Tibial nerve (tissue), 4 donors: ENCODE results near the gene DDB1. TPM values are rescaled to one million over a fixed set of nuclear protein-coding genes. Genes with fewer than 3 reads are reported as not detected.

Experiments
- DNase-seq, 2 donors: peaks; one replicate each; pipeline ENCODE4 v3.0.0-alpha.2; 2019; ENCODE audit warnings: low spot score in 2 of 2
- H3K27ac ChIP-seq, 4 donors: fragments of 200-600 bp; sonication (generic) in 3 of 4; one replicate each; pipeline ENCODE4 v1.5.1; 2017 to 2019; ENCODE audit warnings: mild to moderate bottlenecking in 1 of 4
- H3K27me3 ChIP-seq, 2 donors: fragments of 200-600 bp; sonication (generic) in 1 of 2; one replicate each; pipeline versions ENCODE4 v1.5.1 to v1.6.0; 2017 to 2019
- H3K36me3 ChIP-seq, 3 donors: fragments of 200-600 bp; sonication (generic); one replicate each; pipeline ENCODE4 v1.5.1; 2018 to 2019
- H3K4me1 ChIP-seq, 4 donors: fragments of 200-600 bp; sonication (generic) in 3 of 4; one replicate each; pipeline ENCODE4 v1.5.1; 2017 to 2019
- H3K4me3 ChIP-seq, 4 donors: fragments of 200-600 bp; sonication (generic) in 3 of 4; one replicate each; pipeline ENCODE4 v1.5.1; 2017 to 2019; ENCODE audit warnings: mild to moderate bottlenecking in 1 of 4, moderate library complexity in 1 of 4
- H3K9me3 ChIP-seq, 4 donors: fragments of 200-600 bp; sonication (generic) in 3 of 4; one replicate each; pipeline ENCODE4 v1.5.1; 2017 to 2019
- CTCF ChIP-seq, 5 experiments: fragments of 200-600 bp in 3 of 5; fragments of 450-650 bp in 2 of 5; sonication (generic) in 3 of 5; IDR thresholded peaks; one replicate each; pipeline ENCODE4 v1.5.1; 2016 to 2019; ENCODE audit warnings: antibody characterized with exemption in 5 of 5, mild to moderate bottlenecking in 3 of 5, moderate library complexity in 2 of 5
- EP300 ChIP-seq, 2 donors: sonication (generic); formaldehyde crosslinking; IDR thresholded peaks; one replicate each; pipeline ENCODE4 v1.6.1; 2017; ENCODE audit warnings: antibody characterized with exemption in 2 of 2, mild to moderate bottlenecking in 1 of 2
- POLR2A ChIP-seq, 2 donors: fragments of 450-650 bp; IDR thresholded peaks; one replicate each; pipeline ENCODE4 v1.6.1; 2017; ENCODE audit warnings: antibody characterized with exemption in 2 of 2, mild to moderate bottlenecking in 2 of 2, moderate library complexity in 2 of 2
- WGBS, 2 donors: methylation state at CpG; one replicate each; pipeline ENCODE4 v1.1.5; 2018; 5-methylcytosine and 5-hydroxymethylcytosine counted together
- total RNA-seq, 4 donors: library from RNA; depleted of rRNA; stranded (reverse); fragments of >200 nt; gene quantifications; one replicate each; pipeline ENCODE4 v1.1.0, GENCODE V29; 2016

Gene DDB1
- total RNA-seq, 4 donors from 2014 or later, result 100 to 138 (median 113) TPM

- DNase-seq, result no peak
- TF ChIP-seq POLR2A (IDR thresholded peaks at IDR 0.05) (no peak), EP300 (IDR thresholded peaks at IDR 0.05) (no peak), CTCF (IDR thresholded peaks at IDR 0.05) (no peak)
- H3K4me3 ChIP-seq, result no peak overlapping the region
- WGBS, 2 donors, result 76 to 78% methylated on average over 8 of the region's 8 CpGs
- peaks cover 2 to 72% (median 10%) of the 10 kb centered on the region in 3 donors for H3K36me3 ChIP-seq
- H3K4me1 ChIP-seq, result peaks cover 0 to 27% (median 2%) of the 10 kb centered on the region in 4 donors
- no peaks in the 10 kb centered on the region for H3K9me3 ChIP-seq
- peak overlapping the region in 1 of 4 donors; percentile 6 for H3K27ac ChIP-seq
- no peaks in the 10 kb centered on the region for H3K27me3 ChIP-seq
Observed at GRCh38 chr11:61372659-61373420, 39.9 kb upstream of the DDB1 start.

- H3K36me3 ChIP-seq, result peaks cover 3 to 77% (median 30%) of the 10 kb centered on the region in 3 donors
- no peak for DNase-seq
- H3K4me1 ChIP-seq, result peaks cover 0 to 27% (median 2%) of the 10 kb centered on the region in 4 donors
- no peaks in the 10 kb centered on the region for H3K9me3 ChIP-seq
- WGBS, 2 donors, result 76 to 79% methylated on average over 8 of the region's 8 CpGs
- TF ChIP-seq POLR2A (IDR thresholded peaks at IDR 0.05) (no peak), EP300 (IDR thresholded peaks at IDR 0.05) (no peak), CTCF (IDR thresholded peaks at IDR 0.05) (no peak)
- no peaks in the 10 kb centered on the region for H3K27me3 ChIP-seq
- peak overlapping the region in 1 of 4 donors; percentile 31 for H3K27ac ChIP-seq
- H3K4me3 ChIP-seq, result no peak overlapping the region
Observed at GRCh38 chr11:61370349-61371005, 37.6 kb upstream of the DDB1 start.

GRCh38 chr11:61369372-61370348 is 36.8 kb upstream of the DDB1 start:
- TF ChIP-seq POLR2A (IDR thresholded peaks at IDR 0.05) (no peak), EP300 (IDR thresholded peaks at IDR 0.05) (peak in 1 of 2 donors; percentile 75)
- H3K4me1 ChIP-seq, result peaks cover 0 to 27% (median 2%) of the 10 kb centered on the region in 4 donors
- peak overlapping the region in 2 of 4 donors; percentile 31 to 49 for H3K27ac ChIP-seq
- peak; percentile 42 to 57 for DNase-seq
- H3K4me3 ChIP-seq, result no peak overlapping the region
- H3K27me3 ChIP-seq, result no peaks in the 10 kb centered on the region
- no peaks in the 10 kb centered on the region for H3K9me3 ChIP-seq
- peaks cover 3 to 77% (median 37%) of the 10 kb centered on the region in 3 donors for H3K36me3 ChIP-seq
- 69 to 71% methylated on average over 9 of the region's 9 CpGs for WGBS, 2 donors

GRCh38 chr11:61368646-61369045 is 35.7 kb upstream of the DDB1 start:
- Histone ChIP-seq H3K4me3 (no peak overlapping the region), H3K4me1 (peaks cover 0 to 31% (median 2%) of the 10 kb centered on the region in 4 donors), H3K27ac (peak overlapping the region in 1 of 4 donors; percentile 31), H3K27me3 (no peaks in the 10 kb centered on the region), H3K9me3 (no peaks in the 10 kb centered on the region), H3K36me3 (peaks cover 3 to 79% (median 43%) of the 10 kb centered on the region in 3 donors)
- no peak for DNase-seq
- 93 to 94% methylated on average over 7 of the region's 7 CpGs for WGBS, 2 donors
- TF ChIP-seq EP300 (IDR thresholded peaks at IDR 0.05) (no peak), POLR2A (IDR thresholded peaks at IDR 0.05) (no peak), CTCF (IDR thresholded peaks at IDR 0.05) (no peak)

- no peak for DNase-seq
- no peak overlapping the region for H3K27ac ChIP-seq
- no peak overlapping the region for H3K4me3 ChIP-seq
- H3K36me3 ChIP-seq, result peaks cover 3 to 79% (median 43%) of the 10 kb centered on the region in 3 donors
- H3K9me3 ChIP-seq, result no peaks in the 10 kb centered on the region
- 83 to 90% methylated on average over 6 of the region's 6 CpGs for WGBS, 2 donors
- no peaks in the 10 kb centered on the region for H3K27me3 ChIP-seq
- peaks cover 0 to 35% (median 9%) of the 10 kb centered on the region in 4 donors for H3K4me1 ChIP-seq
- TF ChIP-seq EP300 (IDR thresholded peaks at IDR 0.05), result no peak
Observed at GRCh38 chr11:61367406-61367805, 34.5 kb upstream of the DDB1 start.
